ENCODE results near the gene ZFP36.
A peak's percentile ranks its signal among the peaks of the same experiment; 100 is the strongest.

ZFP36 gene

GRCh38 chr19:39406656-39407409, at the start of gene ZFP36:
Gene ZFP36 (plus strand): TSS chr19:39406847. CDS start chr19:39406905, 58 bp downstream.
- H4K20me1 ChIP-seq (ENCODE audit: insufficient read depth, low read length): peaks cover 18% of the 10 kb centered on the region
- H3K27ac ChIP-seq (ENCODE audit: low read length): peak within 1 kb of the TSS; percentile 93
- H3K27me3 ChIP-seq (ENCODE audit: low read depth, low read length): no peaks in the 10 kb centered on the region
- H3K9ac ChIP-seq (ENCODE audit: low read length): peak within 1 kb of the TSS; percentile 97
- no peak within 1 kb of the TSS for H2AFZ ChIP-seq (ENCODE audit: low read depth, low read length)
- no peaks in the 10 kb centered on the region for H3K9me3 ChIP-seq (ENCODE audit: insufficient read depth, low read length)
- TF ChIP-seq EZH2phosphoT487 (IDR thresholded peaks at IDR 0.05; ENCODE audit: low read depth) (no peak), CTCF (IDR thresholded peaks at IDR 0.05; ENCODE audit: low read depth, low read length) (no peak; the same call in 1 of the 2 replicates)
- H3K79me2 ChIP-seq (ENCODE audit: low read length): peaks cover 37% of the 10 kb centered on the region
- peak within 1 kb of the TSS; percentile 96 for H3K4me2 ChIP-seq (ENCODE audit: low read length)
- H3K36me3 ChIP-seq (replicated peaks; ENCODE audit: low read depth, low read length): peaks cover 22% of the 10 kb centered on the region
- peaks cover 60% of the 10 kb centered on the region for H3K4me1 ChIP-seq (ENCODE audit: low read length)
- peak within 1 kb of the TSS; percentile 88 for H3K4me3 ChIP-seq (ENCODE audit: low read length)

- Histone ChIP-seq H3K36me3 (replicated peaks; ENCODE audit: low read depth, low read length) (peaks cover 82% of the 10 kb centered on the region), H3K27ac (ENCODE audit: low read length) (no peak overlapping the region), H3K9me3 (ENCODE audit: insufficient read depth, low read length) (no peaks in the 10 kb centered on the region), H3K4me2 (ENCODE audit: low read length) (no peak overlapping the region), H3K9ac (ENCODE audit: low read length) (no peak overlapping the region), H3K79me2 (ENCODE audit: low read length) (no peaks in the 10 kb centered on the region), H3K4me3 (ENCODE audit: low read length) (no peak overlapping the region), H2AFZ (ENCODE audit: low read depth, low read length) (no peak overlapping the region), H3K27me3 (ENCODE audit: low read depth, low read length) (no peaks in the 10 kb centered on the region), H4K20me1 (ENCODE audit: insufficient read depth, low read length) (peaks cover 7% of the 10 kb centered on the region; the same call in 1 of the 2 replicates), H3K4me1 (ENCODE audit: low read length) (peaks cover 7% of the 10 kb centered on the region; the same call in 1 of the 2 replicates)
- no peak for TF ChIP-seq EZH2phosphoT487 (IDR thresholded peaks at IDR 0.05; ENCODE audit: low read depth)
- TF ChIP-seq CTCF (IDR thresholded peaks at IDR 0.05; ENCODE audit: low read depth, low read length): no peak
Measured at GRCh38 chr19:39359026-39359425, 47.6 kb upstream of the ZFP36 start.

GRCh38 chr19:39360599-39360998, 46.0 kb upstream of the ZFP36 start:
- no peak for TF ChIP-seq EZH2phosphoT487 (IDR thresholded peaks at IDR 0.05; ENCODE audit: low read depth)
- TF ChIP-seq CTCF (IDR thresholded peaks at IDR 0.05; ENCODE audit: low read depth, low read length): no peak
- Histone ChIP-seq H3K9me3 (ENCODE audit: insufficient read depth, low read length) (no peaks in the 10 kb centered on the region), H3K4me2 (ENCODE audit: low read length) (no peak overlapping the region), H2AFZ (ENCODE audit: low read depth, low read length) (no peak overlapping the region), H3K27ac (ENCODE audit: low read length) (no peak overlapping the region), H3K9ac (ENCODE audit: low read length) (no peak overlapping the region), H4K20me1 (ENCODE audit: insufficient read depth, low read length) (peaks cover 7% of the 10 kb centered on the region; the same call in 1 of the 2 replicates), H3K4me3 (ENCODE audit: low read length) (no peak overlapping the region), H3K27me3 (ENCODE audit: low read depth, low read length) (no peaks in the 10 kb centered on the region), H3K79me2 (ENCODE audit: low read length) (no peaks in the 10 kb centered on the region), H3K4me1 (ENCODE audit: low read length) (peaks cover 7% of the 10 kb centered on the region; the same call in 1 of the 2 replicates), H3K36me3 (replicated peaks; ENCODE audit: low read depth, low read length) (peaks cover 78% of the 10 kb centered on the region)
